ENCODE measurements around the gene DNAJC30.

The DNAJC30 gene

DNA sequence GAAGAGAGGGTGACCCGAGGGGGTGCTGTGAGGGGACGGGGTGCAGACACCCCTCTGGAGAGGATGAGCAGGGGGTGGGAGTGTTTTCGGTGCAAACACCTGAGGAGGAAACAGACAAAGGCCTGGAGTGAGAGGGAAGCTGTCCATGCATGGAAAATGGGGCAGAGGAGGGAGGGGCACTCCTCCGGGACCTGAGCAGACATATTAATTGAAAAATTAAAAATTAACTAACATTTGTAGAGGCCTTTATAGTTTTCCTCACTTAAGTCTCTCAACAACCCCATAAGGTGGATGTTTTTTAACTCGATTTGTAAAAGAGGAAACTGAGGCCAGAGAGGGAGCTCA is 14.4 kb downstream of the DNAJC30 start:
- Histone ChIP-seq H2AFZ (ENCODE audit: low read length) (peak overlapping the region; percentile 72), H4K91ac (ENCODE audit: low read depth, low read length, poor library complexity) (no peak overlapping the region), H4K8ac (ENCODE audit: low read depth, low read length) (no peak overlapping the region), H3K14ac (ENCODE audit: low read length) (peak overlapping the region; percentile 94), H3K4ac (ENCODE audit: low read length) (peak overlapping the region; percentile 93), H3K9ac (ENCODE audit: low read depth, low read length, poor library complexity) (peak overlapping the region; percentile 88), H3K4me3 (ENCODE audit: low read length in 2 of 2) (peak overlapping the region; percentile 79 to 93), H3K4me2 (ENCODE audit: insufficient read depth, low read length, poor library complexity, severe bottlenecking) (peak overlapping the region; percentile 91), H3K36me3 (replicated peaks in 1 of 2; ENCODE audit: control insufficient read depth in 2 of 2, insufficient read depth in 2 of 2, low read length in 2 of 2) (peaks cover 7 to 13% of the 10 kb centered on the region in 2 donors), H2BK12ac (ENCODE audit: low read length) (no peak overlapping the region), H3K9me3 (replicated peaks in 1 of 2; ENCODE audit: control insufficient read depth in 2 of 2, insufficient read depth in 1 of 2, low read depth in 1 of 2, low read length in 2 of 2) (no peaks in the 10 kb centered on the region), H3K27ac (replicated peaks; ENCODE audit: low read length) (no peak overlapping the region), H2AK5ac (ENCODE audit: low read depth, low read length) (peak overlapping the region; percentile 94), H2BK15ac (ENCODE audit: low read length) (no peak overlapping the region), H2BK120ac (ENCODE audit: low read depth, low read length) (no peak overlapping the region), H3K23ac (ENCODE audit: low read depth, low read length, poor library complexity) (peak overlapping the region; percentile 85), H3K4me1 (ENCODE audit: control insufficient read depth in 2 of 2, insufficient read depth in 1 of 2, low read depth in 1 of 2, low read length in 2 of 2) (peaks cover 5 to 17% of the 10 kb centered on the region in 2 donors), H3K79me1 (ENCODE audit: low read depth, low read length) (peaks cover 9% of the 10 kb centered on the region), H2BK5ac (ENCODE audit: low read length) (peak overlapping the region; percentile 87), H3K27me3 (ENCODE audit: control insufficient read depth in 3 of 3, insufficient read depth in 3 of 3, low read depth in 1 of 3, low read length in 3 of 3) (peaks cover 0 to 4% (median 0%) of the 10 kb centered on the region in 3 experiments), H3K18ac (ENCODE audit: low read length) (peak overlapping the region; percentile 92)
- WGBS, 2 donors (ENCODE audit: extremely low coverage in 2 of 2, insufficient read length in 2 of 2, insufficient replicate concordance in 1 of 2): no CpG with 5 or more reads among the region's 5 CpGs
- DNase-seq (ENCODE audit: low spot score): no peak

GRCh38 chr7:73668103-73668885 is 15.0 kb downstream of the DNAJC30 start:
- peak overlapping the region; percentile 7 for H4K91ac ChIP-seq (ENCODE audit: low read depth, low read length, poor library complexity)
- peaks cover 5 to 17% of the 10 kb centered on the region in 2 donors for H3K4me1 ChIP-seq (ENCODE audit: control insufficient read depth in 2 of 2, insufficient read depth in 1 of 2, low read depth in 1 of 2, low read length in 2 of 2)
- H3K27me3 ChIP-seq (ENCODE audit: control insufficient read depth in 3 of 3, insufficient read depth in 3 of 3, low read depth in 1 of 3, low read length in 3 of 3): peaks cover 0 to 4% (median 0%) of the 10 kb centered on the region in 3 experiments
- peaks cover 0 to under 1% of the 10 kb centered on the region in 2 donors for H3K9me3 ChIP-seq (replicated peaks in 1 of 2; ENCODE audit: control insufficient read depth in 2 of 2, insufficient read depth in 1 of 2, low read depth in 1 of 2, low read length in 2 of 2)
- H2AK5ac ChIP-seq (ENCODE audit: low read depth, low read length): peak overlapping the region; percentile 94
- peak overlapping the region; percentile 93 for H3K4ac ChIP-seq (ENCODE audit: low read length)
- peak overlapping the region; percentile 72 for H2AFZ ChIP-seq (ENCODE audit: low read length)
- H3K4me3 ChIP-seq (ENCODE audit: low read length in 2 of 2): peak overlapping the region; percentile 79 to 93
- H3K4me2 ChIP-seq (ENCODE audit: insufficient read depth, low read length, poor library complexity, severe bottlenecking): peak overlapping the region; percentile 91
- H3K14ac ChIP-seq (ENCODE audit: low read length): peak overlapping the region; percentile 94
- peak overlapping the region; percentile 85 for H3K23ac ChIP-seq (ENCODE audit: low read depth, low read length, poor library complexity)
- H2BK12ac ChIP-seq (ENCODE audit: low read length): no peak overlapping the region
- H3K18ac ChIP-seq (ENCODE audit: low read length): peak overlapping the region; percentile 97
- WGBS, 2 donors (ENCODE audit: extremely low coverage in 2 of 2, insufficient read length in 2 of 2, insufficient replicate concordance in 1 of 2): no CpG with 5 or more reads among the region's 52 CpGs
- H3K27ac ChIP-seq (replicated peaks; ENCODE audit: low read length): peak overlapping the region; percentile 49
- H3K79me1 ChIP-seq (ENCODE audit: low read depth, low read length): peaks cover 9% of the 10 kb centered on the region
- H2BK120ac ChIP-seq (ENCODE audit: low read depth, low read length): peak overlapping the region; percentile 61
- no peak for DNase-seq (ENCODE audit: low spot score)
- peak overlapping the region; percentile 17 for H4K8ac ChIP-seq (ENCODE audit: low read depth, low read length)
- peaks cover 7 to 13% of the 10 kb centered on the region in 2 donors for H3K36me3 ChIP-seq (replicated peaks in 1 of 2; ENCODE audit: control insufficient read depth in 2 of 2, insufficient read depth in 2 of 2, low read length in 2 of 2)
- peak overlapping the region; percentile 91 for H3K9ac ChIP-seq (ENCODE audit: low read depth, low read length, poor library complexity)
- H2BK15ac ChIP-seq (ENCODE audit: low read length): peak overlapping the region; percentile 49
- H2BK5ac ChIP-seq (ENCODE audit: low read length): peak overlapping the region; percentile 87

- Histone ChIP-seq H3K23ac (ENCODE audit: low read depth, low read length, poor library complexity) (peak within 1 kb of the TSS; percentile 85), H2BK15ac (ENCODE audit: low read length) (peak within 1 kb of the TSS; percentile 49), H2AK5ac (ENCODE audit: low read depth, low read length) (peak within 1 kb of the TSS; percentile 94), H3K27ac (replicated peaks; ENCODE audit: low read length) (peak within 1 kb of the TSS; percentile 49), H4K91ac (ENCODE audit: low read depth, low read length, poor library complexity) (peak within 1 kb of the TSS; percentile 7), H3K4me2 (ENCODE audit: insufficient read depth, low read length, poor library complexity, severe bottlenecking) (peak within 1 kb of the TSS; percentile 91), H3K4me3 (ENCODE audit: low read length in 2 of 2) (peak within 1 kb of the TSS; percentile 79 to 93), H2BK12ac (ENCODE audit: low read length) (no peak within 1 kb of the TSS), H3K9me3 (replicated peaks in 1 of 2; ENCODE audit: control insufficient read depth in 2 of 2, insufficient read depth in 1 of 2, low read depth in 1 of 2, low read length in 2 of 2) (peaks cover 2 to 4% of the 10 kb centered on the region in 2 donors), H2AFZ (ENCODE audit: low read length) (peak within 1 kb of the TSS; percentile 95), H2BK120ac (ENCODE audit: low read depth, low read length) (peak within 1 kb of the TSS; percentile 61), H3K36me3 (replicated peaks in 1 of 2; ENCODE audit: control insufficient read depth in 2 of 2, insufficient read depth in 2 of 2, low read length in 2 of 2) (peaks cover 7 to 13% of the 10 kb centered on the region in 2 donors), H4K8ac (ENCODE audit: low read depth, low read length) (peak within 1 kb of the TSS; percentile 17), H3K79me1 (ENCODE audit: low read depth, low read length) (peaks cover 9% of the 10 kb centered on the region), H3K9ac (ENCODE audit: low read depth, low read length, poor library complexity) (peak within 1 kb of the TSS; percentile 91), H3K27me3 (ENCODE audit: control insufficient read depth in 3 of 3, insufficient read depth in 3 of 3, low read depth in 1 of 3, low read length in 3 of 3) (peaks cover 0 to 4% (median 0%) of the 10 kb centered on the region in 3 experiments), H3K4ac (ENCODE audit: low read length) (peak within 1 kb of the TSS; percentile 93), H3K4me1 (ENCODE audit: control insufficient read depth in 2 of 2, insufficient read depth in 1 of 2, low read depth in 1 of 2, low read length in 2 of 2) (peaks cover 5 to 17% of the 10 kb centered on the region in 2 donors), H3K18ac (ENCODE audit: low read length) (peak within 1 kb of the TSS; percentile 97), H2BK5ac (ENCODE audit: low read length) (peak within 1 kb of the TSS; percentile 87), H3K14ac (ENCODE audit: low read length) (peak within 1 kb of the TSS; percentile 94)
- no CpG with 5 or more reads among the region's 79 CpGs for WGBS, 2 donors (ENCODE audit: extremely low coverage in 2 of 2, insufficient read length in 2 of 2, insufficient replicate concordance in 1 of 2)
- DNase-seq (ENCODE audit: low spot score): peak; percentile 94
Measured at GRCh38 chr7:73667344-73668102, 15.7 kb downstream of the DNAJC30 start, which contains the start of gene VPS37D. VPS37D (plus strand) TSS chr7:73667831; CDS start chr7:73667959, 128 bp downstream.

- Histone ChIP-seq H3K23ac (ENCODE audit: low read depth, low read length, poor library complexity) (no peak overlapping the region), H3K79me1 (ENCODE audit: low read depth, low read length) (no peaks in the 10 kb centered on the region), H3K27me3 (ENCODE audit: control insufficient read depth in 3 of 3, insufficient read depth in 3 of 3, low read depth in 1 of 3, low read length in 3 of 3) (peaks cover 0 to 4% (median 0%) of the 10 kb centered on the region in 3 experiments), H3K4me1 (ENCODE audit: control insufficient read depth in 2 of 2, insufficient read depth in 1 of 2, low read depth in 1 of 2, low read length in 2 of 2) (peaks cover 5 to 6% of the 10 kb centered on the region in 2 donors), H3K4ac (ENCODE audit: low read length) (no peak overlapping the region), H3K14ac (ENCODE audit: low read length) (no peak overlapping the region), H3K9ac (ENCODE audit: low read depth, low read length, poor library complexity) (no peak overlapping the region), H3K9me3 (replicated peaks in 1 of 2; ENCODE audit: control insufficient read depth in 2 of 2, insufficient read depth in 1 of 2, low read depth in 1 of 2, low read length in 2 of 2) (peaks cover 2 to 4% of the 10 kb centered on the region in 2 donors), H4K8ac (ENCODE audit: low read depth, low read length) (no peak overlapping the region), H3K18ac (ENCODE audit: low read length) (no peak overlapping the region), H2AK5ac (ENCODE audit: low read depth, low read length) (no peak overlapping the region), H2BK120ac (ENCODE audit: low read depth, low read length) (no peak overlapping the region), H3K36me3 (replicated peaks in 1 of 2; ENCODE audit: control insufficient read depth in 2 of 2, insufficient read depth in 2 of 2, low read length in 2 of 2) (no peaks in the 10 kb centered on the region), H2BK12ac (ENCODE audit: low read length) (no peak overlapping the region), H3K4me2 (ENCODE audit: insufficient read depth, low read length, poor library complexity, severe bottlenecking) (no peak overlapping the region), H2BK5ac (ENCODE audit: low read length) (no peak overlapping the region), H3K27ac (replicated peaks; ENCODE audit: low read length) (no peak overlapping the region), H2AFZ (ENCODE audit: low read length) (no peak overlapping the region), H4K91ac (ENCODE audit: low read depth, low read length, poor library complexity) (no peak overlapping the region), H2BK15ac (ENCODE audit: low read length) (no peak overlapping the region), H3K4me3 (ENCODE audit: low read length in 2 of 2) (no peak overlapping the region)
- DNase-seq (ENCODE audit: low spot score): no peak
Measured at GRCh38 chr7:73663033-73663432, 20.2 kb downstream of the DNAJC30 start.
